SHP77 treated with DMSO at 0.1 percent for 48 hours (cell line): Measurements from ENCODE around the gene GPS2.
"Not testable (repeated sequence)": the region's sequence is repeated elsewhere in the genome, so short reads cannot be mapped to it uniquely, and the experiment has no call there.

Experiments used
- DNase-seq: peaks from one replicate; lab custom pipeline; 2025; lab: John Stamatoyannopoulos, UW

Gene GPS2

DNA sequence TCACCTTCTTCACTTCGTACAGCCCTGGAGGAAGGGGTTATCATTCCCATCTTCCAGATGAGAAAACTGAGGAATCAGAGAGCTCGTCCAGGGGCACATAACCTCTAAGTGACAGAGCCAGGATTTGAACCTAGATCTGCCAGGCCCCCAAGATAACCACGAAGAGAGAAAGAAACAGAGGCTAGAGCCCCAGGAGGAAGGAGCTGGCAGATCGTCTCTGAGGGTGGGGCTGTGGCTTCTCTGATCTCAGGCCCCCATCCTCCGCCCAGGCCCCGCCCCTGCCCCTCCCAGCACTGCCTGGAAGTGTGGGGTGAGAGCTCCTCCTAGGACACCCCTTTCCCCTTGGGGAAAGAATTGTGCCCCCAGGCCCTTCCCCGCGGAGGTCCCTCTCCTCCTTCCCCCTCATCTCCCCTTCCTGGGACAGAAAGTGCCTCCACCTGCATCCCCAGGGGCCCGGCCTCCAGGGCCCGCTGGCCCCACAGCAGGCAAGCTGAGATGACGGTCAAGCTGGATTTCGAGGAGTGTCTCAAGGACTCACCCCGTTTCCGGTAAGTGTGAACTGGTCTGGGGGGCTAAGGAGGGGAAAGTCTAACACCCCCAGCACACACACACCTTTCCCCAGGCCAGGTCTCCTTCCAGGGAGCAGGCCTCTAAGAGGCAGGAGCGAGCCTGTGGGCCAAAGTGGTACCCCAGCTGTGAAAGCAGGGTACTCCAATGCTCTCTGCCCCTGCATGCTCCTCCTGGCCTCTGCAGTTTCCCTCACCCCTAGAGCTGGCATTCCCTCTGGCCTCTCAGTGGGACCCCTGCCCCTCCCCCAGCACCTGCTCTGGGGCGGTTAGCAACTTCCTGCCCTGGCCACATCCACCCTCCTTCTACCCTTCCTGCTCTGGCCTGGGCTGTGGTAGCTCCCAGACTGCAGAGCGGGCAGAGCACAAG, 21.3 kb upstream of the GPS2 start, which contains the start of gene ACAP1:
Gene ACAP1, plus strand, starts transcription at position 290 of the 936 bp plus-strand sequence. Its CDS starts 206 bp downstream, at position 496.
- no peak for DNase-seq

DNA sequence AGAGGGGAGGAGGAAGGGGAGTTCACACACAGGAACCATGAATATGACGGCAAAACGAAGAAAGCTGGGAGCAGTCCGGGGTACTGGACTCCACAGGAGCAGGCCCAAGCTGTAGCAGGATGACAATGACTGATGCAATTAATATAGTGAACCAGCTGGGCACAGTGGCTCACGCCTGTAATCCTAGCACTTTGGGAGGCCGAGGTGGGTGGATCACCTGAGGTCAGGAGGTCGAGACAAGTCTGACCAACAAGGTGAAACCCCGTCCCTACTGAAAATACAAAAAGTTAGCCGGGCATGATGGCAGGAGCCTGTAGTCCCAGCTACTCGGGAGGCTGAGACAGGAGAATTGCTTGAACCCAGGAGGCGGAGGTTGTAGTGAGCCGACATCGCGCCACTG, 20.6 kb upstream of the GPS2 start:
- not testable (repeated sequence) for DNase-seq

DNA sequence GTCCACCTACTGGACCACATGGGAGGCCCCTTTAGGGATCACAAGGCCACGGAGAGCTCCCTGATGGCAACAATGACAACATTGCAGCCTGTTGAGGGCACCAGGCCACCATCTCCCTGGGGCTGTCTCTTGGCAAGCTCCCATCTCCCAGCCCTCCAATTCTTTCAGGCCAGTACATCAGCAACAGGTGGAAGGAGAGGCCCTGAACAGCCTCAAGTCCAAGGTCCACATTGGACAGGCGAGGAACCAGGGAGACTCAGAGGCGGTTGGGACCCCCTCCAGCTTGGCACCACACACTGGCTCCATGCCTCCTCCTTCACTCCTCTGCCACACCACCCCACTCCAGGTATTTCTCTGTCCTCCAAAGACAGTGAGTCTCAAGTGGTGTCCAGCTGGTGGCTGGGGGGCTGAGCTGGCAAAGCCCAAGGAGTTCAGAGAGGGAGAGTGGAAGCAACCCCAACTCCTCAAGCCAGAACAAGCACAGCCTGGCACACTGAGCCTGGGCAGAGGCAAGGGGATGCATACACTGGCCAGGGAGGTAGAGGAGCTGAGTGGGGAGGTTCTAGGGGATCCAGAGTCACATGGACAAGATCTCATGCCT, 19.9 kb upstream of the GPS2 start:
- DNase-seq = no peak

DNA sequence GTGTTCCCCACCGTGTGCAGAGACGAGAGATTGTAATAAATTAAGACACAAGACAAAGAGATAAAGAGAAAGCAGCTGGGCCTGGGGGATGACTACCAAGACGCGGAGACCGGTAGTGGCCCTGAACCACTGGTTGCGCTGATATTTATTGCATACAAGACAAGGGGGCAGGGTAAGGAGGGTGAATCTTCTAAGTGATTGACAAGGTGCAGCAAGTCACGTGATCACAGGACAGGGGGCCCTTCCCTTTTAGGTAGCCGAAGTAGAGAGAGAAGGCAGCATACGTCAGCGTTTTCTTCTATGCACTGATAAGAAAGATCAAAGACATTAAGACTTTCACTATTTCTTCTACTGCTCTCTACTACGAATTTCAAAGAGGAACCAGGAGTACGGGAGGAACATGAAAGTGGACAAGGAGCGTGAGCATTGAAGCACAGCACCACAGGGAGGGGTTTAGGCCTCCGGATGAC, 17.5 kb upstream of the GPS2 start:
- DNase-seq = not testable (repeated sequence)

DNA sequence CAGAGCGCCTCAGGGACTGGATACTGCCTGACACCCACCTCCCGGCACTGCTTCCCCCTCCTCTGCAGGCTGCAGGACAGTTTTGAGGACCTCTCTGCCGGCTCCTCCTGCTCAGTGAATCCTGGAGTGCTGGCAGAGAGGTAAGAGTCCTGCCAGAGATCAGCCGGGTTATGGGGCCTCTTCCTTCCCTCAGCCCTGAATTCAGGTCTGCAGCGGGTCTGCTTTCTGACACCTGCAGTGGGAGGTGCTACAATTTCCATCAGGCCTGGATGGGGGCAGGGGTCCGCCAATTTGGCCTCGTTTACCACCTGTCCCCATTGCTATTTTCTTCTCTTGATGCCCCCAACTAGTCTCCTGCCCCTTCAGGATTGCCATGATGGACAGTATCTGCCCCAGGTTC, 17.0 kb upstream of the GPS2 start:
- no peak for DNase-seq

DNA sequence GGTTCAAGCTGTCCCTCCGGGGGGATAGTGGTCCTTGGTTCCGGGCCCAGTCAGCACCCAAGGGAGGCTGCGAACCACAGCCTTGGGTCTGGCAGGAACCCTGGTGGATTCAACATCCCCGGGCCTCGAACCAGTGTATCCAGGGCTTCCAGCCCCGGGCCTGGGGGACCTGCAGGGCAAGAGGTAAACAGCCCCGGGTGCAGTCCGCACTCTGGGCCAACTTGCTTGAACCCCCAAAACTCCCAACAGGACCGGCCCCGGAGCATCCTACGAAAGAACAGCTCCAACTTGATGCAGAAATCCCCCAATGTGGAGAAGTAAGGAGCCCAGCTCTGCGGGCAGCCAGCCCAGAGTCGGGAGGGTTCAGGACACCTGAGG, 15.5 kb upstream of the GPS2 start:
- no peak for DNase-seq

DNA sequence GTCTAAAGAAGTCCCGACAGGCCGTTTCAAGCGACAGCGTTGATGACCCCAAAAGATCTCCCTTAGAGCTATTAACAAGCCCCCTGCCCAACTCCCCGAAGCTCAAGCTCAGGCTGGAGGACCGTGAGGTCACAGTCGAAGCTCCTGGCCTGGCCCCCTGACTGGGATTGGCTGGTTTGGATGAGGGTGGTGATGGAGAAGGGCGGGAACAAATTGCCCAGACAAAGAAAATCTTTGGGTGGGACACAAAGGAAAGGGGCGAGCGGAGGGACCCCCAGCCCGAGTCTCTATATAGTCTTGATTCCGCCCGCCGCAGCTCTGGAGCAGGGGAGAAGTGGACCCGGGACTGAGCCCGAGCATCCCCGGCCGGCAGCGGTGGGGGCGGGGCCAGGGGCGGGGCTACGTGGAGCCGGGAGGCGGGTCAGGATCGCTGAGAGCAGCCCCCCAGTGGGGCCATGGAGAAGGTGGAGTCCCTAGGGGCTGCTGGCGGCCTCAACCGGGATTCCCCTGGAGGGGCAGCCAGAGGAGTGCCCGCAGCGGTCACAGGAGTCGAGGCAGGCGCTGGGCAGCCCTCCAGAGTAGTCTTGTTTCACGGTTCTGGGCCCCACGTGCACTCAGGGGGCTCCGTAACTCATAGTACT, 15.0 kb upstream of the GPS2 start:
- peak; percentile 75 for DNase-seq

DNA sequence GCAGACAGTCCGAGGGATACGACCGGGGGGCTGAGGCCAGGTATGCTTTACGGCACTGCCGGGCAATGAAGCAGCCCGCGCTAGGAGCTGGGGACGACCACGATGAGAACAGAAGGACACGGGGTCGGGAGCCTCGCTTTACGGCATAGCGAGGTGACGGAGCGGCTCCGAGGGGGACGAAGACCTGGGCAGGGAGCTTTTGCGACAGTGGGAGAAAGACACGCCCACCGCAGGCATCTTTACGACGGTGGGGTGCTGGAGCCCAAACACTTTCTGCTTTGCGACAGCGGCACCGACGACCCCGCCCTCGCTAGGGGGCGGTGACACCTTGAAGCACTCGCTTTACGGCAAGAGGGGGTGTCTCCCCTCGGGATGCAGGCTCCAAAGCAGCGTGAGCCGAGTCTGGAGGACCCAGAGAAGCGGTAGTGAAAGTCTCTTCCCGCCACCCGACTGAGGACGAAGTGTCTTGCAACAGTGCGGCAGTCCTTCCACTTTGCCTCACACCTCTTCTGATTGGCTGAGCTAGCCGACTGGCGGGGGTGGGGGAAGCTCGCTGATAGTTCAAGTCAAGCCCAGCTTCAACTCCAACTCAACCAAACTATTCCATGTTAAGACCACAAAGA, 14.3 kb upstream of the GPS2 start:
- peak; percentile 100 for DNase-seq

DNA sequence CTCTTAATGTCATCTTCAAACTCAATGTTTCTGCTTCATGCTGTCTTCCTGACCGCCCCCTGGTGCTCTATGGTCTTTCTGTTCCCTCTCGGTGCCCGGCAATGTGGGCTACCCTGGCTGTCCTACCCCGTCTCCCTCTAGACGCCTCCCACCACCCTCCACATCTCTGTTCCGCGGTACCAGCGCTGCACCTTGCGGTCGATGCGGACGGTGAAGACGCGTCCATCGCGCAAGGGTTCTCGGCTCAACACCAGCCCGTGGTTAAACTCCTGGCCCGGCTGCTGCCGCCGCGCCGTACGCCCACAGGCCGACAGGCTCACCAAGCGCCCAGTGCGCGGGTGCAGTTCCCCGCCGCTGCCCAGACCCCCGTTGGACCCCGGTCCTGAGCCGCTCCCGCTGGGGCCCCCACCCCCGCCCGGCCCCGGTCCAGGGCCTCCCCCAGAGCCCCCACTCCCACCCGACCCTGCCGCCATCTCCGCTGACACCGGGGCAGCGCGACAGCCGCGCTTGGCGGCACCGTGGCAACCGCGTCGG, 13.7 kb upstream of the GPS2 start, which contains the start of gene NEURL4:
Gene NEURL4, minus strand, starts transcription at position 496 of the 534 bp plus-strand sequence. Its CDS starts 23 bp downstream, at position 473.
- DNase-seq = no peak

DNA sequence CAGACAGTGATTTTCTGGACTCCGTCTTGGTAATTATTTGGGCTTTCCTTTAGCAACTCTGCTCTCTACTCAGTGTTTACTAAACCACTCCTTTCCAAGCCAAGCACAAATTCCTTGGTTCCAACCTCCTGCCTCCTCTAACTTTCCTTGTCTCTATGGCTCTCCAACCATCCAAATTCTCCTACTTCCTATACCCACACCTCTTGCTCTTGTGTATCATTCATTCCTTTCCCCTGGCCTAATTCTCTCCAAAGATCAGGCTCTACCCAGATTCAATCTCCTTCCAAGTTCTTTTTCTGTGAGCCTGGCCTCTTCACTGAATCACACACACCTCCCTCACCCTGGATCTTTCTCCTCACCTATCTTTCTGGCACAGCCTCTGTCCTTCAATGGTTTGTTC, 12.8 kb upstream of the GPS2 start:
- DNase-seq = no peak

DNA sequence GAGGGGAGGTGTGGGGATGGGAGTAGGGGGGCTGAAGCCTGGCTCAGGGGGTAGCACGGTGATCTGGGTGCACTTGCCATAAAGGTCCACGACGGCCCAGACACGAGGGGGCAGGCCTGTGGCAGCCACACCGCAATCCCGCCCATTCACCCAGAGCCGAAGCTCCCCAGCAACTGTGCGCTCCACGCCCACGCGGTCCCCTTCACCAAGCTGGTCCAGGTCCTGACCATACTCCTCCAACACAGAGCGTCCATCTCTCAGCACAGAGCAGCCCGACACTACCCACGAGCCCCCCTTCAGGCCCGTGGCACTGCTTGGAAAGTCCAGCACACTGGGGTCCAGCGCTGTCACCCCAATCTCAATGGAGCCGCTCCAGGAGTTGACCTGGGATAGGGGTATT, 12.3 kb upstream of the GPS2 start:
- no peak for DNase-seq

DNA sequence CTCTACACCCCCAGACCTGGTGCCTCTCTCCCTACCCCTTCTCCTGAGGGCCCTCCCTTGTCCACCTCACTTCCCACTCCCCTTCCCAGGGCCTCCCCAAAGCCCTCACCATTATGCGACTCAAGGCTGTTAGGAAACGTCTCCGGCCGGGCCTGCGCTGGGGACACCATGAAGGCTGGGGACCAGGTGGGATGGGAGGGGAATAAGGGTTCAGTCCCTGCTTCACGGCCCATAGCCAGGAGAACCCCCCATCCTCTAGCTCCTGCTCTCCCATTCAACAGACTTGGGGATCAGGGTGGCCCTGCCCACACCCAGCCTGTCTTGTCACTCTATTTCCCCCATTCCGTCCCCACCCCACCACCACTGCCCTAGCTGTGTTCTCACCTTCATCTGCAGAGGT, 11.9 kb upstream of the GPS2 start:
- DNase-seq = no peak

DNA sequence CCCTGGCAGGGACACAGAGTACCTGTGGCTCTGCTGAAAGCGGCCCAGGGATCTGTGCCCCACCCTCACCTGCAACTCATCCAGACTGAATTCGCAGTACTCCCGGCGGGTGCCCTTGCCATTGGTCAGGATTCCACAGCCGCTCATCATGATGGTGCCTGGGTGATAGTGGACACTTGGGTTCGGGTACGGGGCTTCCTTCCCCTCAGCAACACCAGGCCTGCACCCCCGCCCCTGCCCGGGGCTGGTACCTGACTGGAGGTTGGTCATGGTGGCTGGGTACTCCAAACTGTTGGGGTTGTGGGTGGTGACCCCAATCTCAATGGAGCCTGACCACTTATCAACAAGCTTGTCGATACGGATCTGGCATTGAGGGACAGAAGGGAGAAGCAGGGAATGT, 11.0 kb upstream of the GPS2 start:
- DNase-seq = no peak

DNA sequence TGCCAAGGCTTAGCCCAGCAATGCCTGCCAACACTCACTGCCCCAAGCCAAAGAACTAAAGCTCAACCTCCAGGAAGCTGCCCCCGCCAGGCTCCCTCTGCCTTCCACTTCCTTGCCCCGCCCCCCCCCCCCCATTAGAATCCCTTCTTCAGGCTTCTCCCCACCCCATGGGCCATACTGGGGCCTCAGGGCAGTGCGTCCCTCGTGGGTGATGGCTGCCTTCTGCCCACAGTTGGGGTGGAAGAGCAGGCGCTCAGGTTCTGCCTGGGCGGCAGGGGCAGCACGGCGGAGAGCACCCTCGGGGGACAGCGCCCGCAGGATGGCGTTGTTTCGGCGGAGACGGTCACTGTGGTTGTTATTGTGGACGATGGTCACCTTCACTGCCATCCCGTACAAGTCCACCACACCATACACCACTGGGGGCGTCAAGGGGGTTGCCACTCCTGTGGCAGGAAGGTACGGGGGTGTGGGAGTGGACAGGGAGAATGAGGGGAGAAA, 9.9 kb upstream of the GPS2 start:
- DNase-seq = no peak

DNA sequence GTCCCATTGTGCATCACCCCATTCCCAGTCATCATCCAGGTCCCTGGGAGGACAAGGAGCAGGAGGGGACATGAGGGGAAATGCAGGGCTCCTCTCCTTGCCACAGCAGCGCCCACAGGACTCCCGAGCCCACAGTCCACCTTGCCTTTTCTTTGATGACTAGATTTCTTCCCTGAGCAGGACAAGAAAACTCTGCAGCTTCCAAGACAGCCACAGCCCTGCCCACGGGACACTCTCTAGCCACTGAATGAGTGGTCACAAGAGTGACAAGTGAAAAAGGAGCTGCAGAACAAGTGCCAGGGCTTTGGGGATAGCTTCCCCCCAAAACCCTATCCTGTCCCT, 9.2 kb upstream of the GPS2 start:
- no peak for DNase-seq

DNA sequence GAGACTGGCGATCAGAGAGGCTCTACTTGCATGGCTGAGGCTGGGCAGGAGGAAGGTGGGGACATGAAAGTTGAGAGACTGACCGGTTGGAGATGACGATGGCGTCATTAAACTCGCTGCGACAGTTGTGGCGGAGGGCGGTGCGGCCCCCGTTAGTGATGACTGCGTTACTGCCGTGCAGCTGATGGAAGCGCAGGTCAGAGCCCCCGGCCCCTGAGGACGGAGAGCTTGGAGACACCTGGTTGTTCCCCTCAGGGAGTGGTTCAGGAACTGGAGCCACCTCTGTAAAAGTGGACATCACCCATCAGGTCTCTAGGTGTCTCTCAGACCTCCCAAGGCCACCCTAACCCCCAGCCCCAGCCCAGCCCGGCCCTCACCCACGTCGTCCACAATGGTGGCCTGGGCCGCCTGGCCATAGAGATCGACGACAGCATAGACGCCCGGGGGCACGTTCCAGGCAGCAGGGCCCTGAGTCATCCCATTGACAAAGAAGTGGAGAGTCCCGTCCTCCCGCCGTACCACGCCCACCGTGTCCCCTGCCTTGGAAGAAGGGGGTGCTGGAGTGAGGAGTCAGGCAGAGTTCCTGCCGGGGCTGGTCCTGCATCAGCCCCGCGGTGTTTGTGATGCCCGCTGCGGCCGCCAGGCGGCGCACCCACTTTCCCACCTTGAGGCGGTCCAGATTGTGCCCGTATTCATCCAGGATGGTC, 8.7 kb upstream of the GPS2 start:
- DNase-seq = no peak

DNA sequence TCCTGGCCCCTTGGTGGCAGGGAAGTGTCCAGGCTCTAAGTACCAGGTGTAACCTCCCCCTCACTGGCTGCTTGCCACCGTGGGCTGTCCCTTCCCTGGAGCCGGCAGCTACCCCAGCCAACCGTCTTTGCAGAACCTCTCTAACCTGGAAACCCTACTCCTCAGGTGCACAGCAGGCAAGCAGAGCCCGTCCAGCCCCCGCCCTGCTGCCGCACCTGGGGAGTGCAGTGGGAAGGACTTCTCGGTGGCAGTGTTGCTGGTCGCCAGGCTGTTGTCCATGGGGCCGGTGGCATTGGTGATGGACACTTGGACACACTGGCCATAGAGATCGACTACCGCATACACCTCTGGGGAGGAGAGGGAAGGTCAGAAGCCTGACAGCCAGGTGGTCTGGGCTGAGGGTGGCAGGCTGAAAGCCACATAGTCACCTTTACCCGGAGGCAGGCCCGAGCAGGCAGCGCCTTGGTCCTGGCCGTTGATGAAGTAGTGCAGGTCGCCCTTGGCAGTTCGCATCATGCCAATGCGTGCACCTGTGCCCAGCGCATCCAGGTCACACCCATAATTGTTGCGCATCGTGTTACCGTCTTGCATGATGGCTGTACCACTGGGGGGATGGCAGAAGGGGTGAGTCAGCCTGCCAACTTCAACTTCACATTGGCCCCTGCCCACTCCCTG, 7.5 kb upstream of the GPS2 start:
- DNase-seq = no peak

DNA sequence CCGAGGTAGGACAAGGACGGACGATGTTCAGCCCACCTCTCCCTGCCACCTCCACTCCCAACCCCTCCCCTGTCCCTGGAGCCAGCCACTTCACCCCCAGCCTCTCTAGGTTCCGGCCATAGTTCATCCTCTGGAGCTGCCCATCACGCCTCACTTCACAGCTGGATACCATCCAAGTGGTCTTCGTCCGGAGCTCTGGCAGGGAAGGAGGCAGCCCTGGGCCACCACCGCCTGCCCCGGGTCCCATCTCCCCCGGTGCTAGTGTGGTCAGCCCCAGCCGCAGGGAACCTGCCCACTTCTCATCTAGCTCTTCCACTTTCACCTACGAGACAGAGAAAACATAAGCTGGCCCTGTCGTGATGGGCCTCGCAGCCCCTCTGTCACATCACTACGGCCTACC, 6.3 kb upstream of the GPS2 start:
- DNase-seq = no peak

DNA sequence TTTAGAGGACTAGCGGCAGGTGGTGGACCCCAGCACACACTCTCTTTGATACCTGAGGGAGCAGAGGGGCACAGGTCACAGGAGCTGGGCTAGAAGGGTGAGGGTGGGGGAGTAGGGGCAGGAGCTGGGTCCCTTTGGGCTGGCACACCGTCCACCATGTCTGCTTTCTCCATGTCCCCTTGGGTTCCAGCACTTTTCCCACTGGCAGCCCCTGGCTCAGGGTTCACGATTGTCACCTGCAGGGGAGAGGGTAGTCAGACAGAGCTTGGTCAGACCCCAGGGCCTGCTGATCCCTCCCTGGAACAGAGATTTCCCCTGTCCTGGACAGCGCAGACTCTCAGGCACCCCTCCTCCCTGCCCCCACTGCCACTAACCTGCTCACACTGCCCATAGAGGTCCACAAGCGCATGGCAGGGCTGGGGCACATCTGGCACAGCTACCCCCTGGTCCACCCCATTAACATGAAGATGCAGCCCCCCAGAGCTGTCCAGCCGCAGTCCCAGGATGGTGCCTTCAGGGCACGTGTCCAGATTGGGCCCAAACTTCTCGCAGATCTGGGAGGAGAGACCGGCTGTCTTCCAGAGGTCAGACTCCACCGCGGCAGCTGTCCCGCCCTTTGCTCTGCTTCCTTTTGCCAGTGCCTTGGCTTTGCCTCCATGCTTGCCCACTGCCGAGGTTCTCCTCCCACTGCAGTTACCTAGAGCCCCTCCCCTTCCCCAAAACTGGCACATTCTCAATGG, 3.1 kb upstream of the GPS2 start:
- no peak for DNase-seq
